SU-DHL-6 (cell line): ENCODE measurements around the gene CARHSP1.

Experiments used
- H2AFZ ChIP-seq: fragments of 200-600 bp; sonication (generic); 2 replicates; pipeline ENCODE4 v1.6.1; 2014; ENCODE audit warnings: low read depth, mild to moderate bottlenecking, moderate library complexity, mixed read lengths, antibody characterized with exemption, low read length; ENCODE audit not compliant: severe bottlenecking
- H3F3A ChIP-seq: fragments of 200-600 bp; shearing (Covaris generic); 2 replicates; pipeline ENCODE4 v1.6.0; 2016; ENCODE audit warnings: antibody characterized with exemption, mild to moderate bottlenecking; ENCODE audit not compliant: insufficient read depth
- H3K27ac ChIP-seq: fragments of 200-600 bp; sonication (generic); 2 replicates; pipeline ENCODE4 v1.5.1; 2016; ENCODE audit warnings: low read depth, mild to moderate bottlenecking, low read length, moderate library complexity, mixed read lengths
- H3K27me3 ChIP-seq: fragments of 200-600 bp; sonication (generic), shearing (Covaris generic); 2 replicates; pipeline ENCODE4 v1.6.0; 2014; ENCODE audit warnings: mild to moderate bottlenecking, low read length
- H3K36me3 ChIP-seq: fragments of 200-600 bp; sonication (generic); 2 replicates; pipeline ENCODE4 v1.6.1; 2014; ENCODE audit warnings: mild to moderate bottlenecking, low read length, mixed read lengths
- H3K4me2 ChIP-seq: fragments of 300-600, 200-600 bp; shearing (Covaris generic), sonication (generic); 2 replicates; pipeline ENCODE4 v1.6.0; 2014; ENCODE audit warnings: low read length, low read depth, mild to moderate bottlenecking; ENCODE audit not compliant: poor library complexity, severe bottlenecking
- H3K4me3 ChIP-seq: fragments of 200-600 bp; sonication (generic); 2 replicates; pipeline ENCODE4 v1.5.1; 2014; ENCODE audit warnings: antibody characterized with exemption, low read length, mild to moderate bottlenecking, mixed read lengths; ENCODE audit not compliant: insufficient read depth, poor library complexity, severe bottlenecking
- H3K79me2 ChIP-seq: fragments of 200-600 bp; sonication (generic); 2 replicates; pipeline ENCODE4 v1.6.1; 2014; ENCODE audit warnings: mild to moderate bottlenecking, low read length, moderate library complexity; ENCODE audit not compliant: insufficient read depth
- H3K9ac ChIP-seq: fragments of 200-600 bp; sonication (generic); 2 replicates; pipeline ENCODE4 v1.7.0; 2014; ENCODE audit warnings: mild to moderate bottlenecking, low read length
- H3K9me2 ChIP-seq: fragments of 200-600 bp; sonication (generic); replicated peaks from 2 replicates; pipeline ENCODE4 v1.6.1; 2014; ENCODE audit warnings: low read length; ENCODE audit not compliant: insufficient read depth
- H3K9me3 ChIP-seq: fragments of 200-600 bp; sonication (generic); 2 replicates; pipeline ENCODE4 v1.6.1; 2014; ENCODE audit warnings: low read length, mixed read lengths; ENCODE audit not compliant: insufficient read depth
- H4K20me1 ChIP-seq: fragments of 200-600 bp; sonication (generic); 2 replicates; pipeline ENCODE4 v1.6.1; 2014; ENCODE audit warnings: low read depth, mild to moderate bottlenecking, antibody characterized with exemption, low read length, moderate library complexity, mixed read lengths
- EZH2phosphoT487 ChIP-seq: fragments of 200-600 bp; sonication (generic), shearing (Covaris generic); conservative IDR thresholded peaks from 2 replicates; pipeline ENCODE4 v1.6.1; 2018; ENCODE audit warnings: mild to moderate bottlenecking, antibody characterized with exemption, low read length, moderate library complexity, mixed read lengths
- TF ChIP-seq, protein P1 (sequence below): fragments of 200-600 bp; sonication (generic); IDR thresholded peaks from one replicate; pipeline ENCODE4 v1.5.1; 2017; ENCODE audit warnings: antibody characterized with exemption, mild to moderate bottlenecking, low read length, moderate library complexity; ENCODE audit not compliant: insufficient read depth, poor library complexity, severe bottlenecking

Gene CARHSP1

DNA sequence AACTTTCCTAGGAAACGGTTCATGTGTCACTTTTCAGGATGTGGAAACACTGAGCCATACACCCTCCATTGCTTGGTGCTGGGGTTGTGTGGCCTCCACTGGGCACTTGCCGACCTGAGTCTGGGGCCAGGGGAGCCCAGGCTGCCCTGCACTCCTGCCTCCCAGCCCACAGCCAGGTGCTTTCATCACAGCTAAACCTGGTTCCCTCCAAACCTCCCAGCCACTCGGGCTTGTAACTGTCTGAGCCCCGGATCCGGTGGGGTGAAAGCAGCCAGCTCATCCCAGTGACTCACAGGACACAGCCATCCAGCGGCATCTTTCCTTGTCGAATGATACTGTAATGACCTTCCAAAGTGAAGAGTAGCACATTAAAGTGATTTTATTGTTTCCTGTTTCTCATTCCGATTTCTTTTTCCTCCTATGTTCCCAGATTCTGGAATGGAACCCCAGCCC is 19.8 kb downstream of the CARHSP1 start:
- Histone ChIP-seq H2AFZ (no peak overlapping the region), H3K9ac (no peak overlapping the region), H3K27ac (no peak overlapping the region), H3K36me3 (no peaks in the 10 kb centered on the region; the same call in 1 of the 2 replicates), H3K27me3 (no peaks in the 10 kb centered on the region), H3K79me2 (peaks cover 15% of the 10 kb centered on the region), H3K4me2 (no peak overlapping the region), H3K9me3 (no peaks in the 10 kb centered on the region), H3F3A (no peaks in the 10 kb centered on the region), H3K9me2 (no peaks in the 10 kb centered on the region), H4K20me1 (no peaks in the 10 kb centered on the region; the same call in 1 of the 2 replicates), H3K4me3 (no peak overlapping the region)
- TF ChIP-seq, protein P1, sequence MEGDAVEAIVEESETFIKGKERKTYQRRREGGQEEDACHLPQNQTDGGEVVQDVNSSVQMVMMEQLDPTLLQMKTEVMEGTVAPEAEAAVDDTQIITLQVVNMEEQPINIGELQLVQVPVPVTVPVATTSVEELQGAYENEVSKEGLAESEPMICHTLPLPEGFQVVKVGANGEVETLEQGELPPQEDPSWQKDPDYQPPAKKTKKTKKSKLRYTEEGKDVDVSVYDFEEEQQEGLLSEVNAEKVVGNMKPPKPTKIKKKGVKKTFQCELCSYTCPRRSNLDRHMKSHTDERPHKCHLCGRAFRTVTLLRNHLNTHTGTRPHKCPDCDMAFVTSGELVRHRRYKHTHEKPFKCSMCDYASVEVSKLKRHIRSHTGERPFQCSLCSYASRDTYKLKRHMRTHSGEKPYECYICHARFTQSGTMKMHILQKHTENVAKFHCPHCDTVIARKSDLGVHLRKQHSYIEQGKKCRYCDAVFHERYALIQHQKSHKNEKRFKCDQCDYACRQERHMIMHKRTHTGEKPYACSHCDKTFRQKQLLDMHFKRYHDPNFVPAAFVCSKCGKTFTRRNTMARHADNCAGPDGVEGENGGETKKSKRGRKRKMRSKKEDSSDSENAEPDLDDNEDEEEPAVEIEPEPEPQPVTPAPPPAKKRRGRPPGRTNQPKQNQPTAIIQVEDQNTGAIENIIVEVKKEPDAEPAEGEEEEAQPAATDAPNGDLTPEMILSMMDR: no peak
- TF ChIP-seq EZH2phosphoT487: no peak

DNA sequence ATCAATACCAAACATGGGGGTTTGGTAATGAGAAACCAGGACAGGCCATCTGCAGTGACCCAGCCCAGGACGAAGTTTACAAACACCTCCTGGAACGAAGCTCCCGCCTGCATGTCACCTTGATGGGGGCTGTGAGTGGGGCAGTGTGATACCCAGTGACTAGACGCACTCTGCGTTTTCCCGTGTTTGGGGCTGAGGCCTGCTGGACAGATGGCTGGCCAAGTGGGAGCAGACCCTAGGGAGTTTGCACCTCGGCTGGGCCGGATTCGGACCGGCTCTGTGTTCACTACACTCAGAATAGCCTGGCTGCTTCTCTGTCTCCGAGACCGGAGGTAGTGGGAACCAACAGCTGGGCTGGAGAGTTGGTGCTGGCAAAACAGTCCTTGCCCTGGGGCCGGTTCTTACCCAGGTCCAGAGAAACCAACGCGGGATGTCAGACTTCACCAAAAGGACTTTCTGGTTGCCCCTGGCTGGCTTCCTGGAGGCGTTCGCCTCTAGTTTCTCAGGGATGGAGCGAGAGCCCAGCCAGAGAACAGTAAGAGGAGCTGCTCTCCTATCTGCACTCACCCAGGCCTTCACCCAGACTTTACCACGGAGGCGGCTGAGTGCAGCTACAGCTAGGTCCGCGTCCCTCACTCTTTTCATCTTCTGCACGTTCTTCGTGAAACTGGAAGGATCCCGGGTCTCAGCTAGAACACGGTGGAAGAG is 20.4 kb downstream of the CARHSP1 start:
- no peak overlapping the region for H3K9ac ChIP-seq
- H3K4me3 ChIP-seq: no peak overlapping the region
- H3K27me3 ChIP-seq: no peaks in the 10 kb centered on the region
- H3K4me2 ChIP-seq: no peak overlapping the region
- no peak overlapping the region for H3K27ac ChIP-seq
- H2AFZ ChIP-seq: no peak overlapping the region
- H3K79me2 ChIP-seq: peaks cover 15% of the 10 kb centered on the region
- H3K9me2 ChIP-seq: no peaks in the 10 kb centered on the region
- no peaks in the 10 kb centered on the region for H3F3A ChIP-seq
- H4K20me1 ChIP-seq: no peaks in the 10 kb centered on the region; the same call in 1 of the 2 replicates
- H3K9me3 ChIP-seq: no peaks in the 10 kb centered on the region
- no peaks in the 10 kb centered on the region; the same call in 1 of the 2 replicates for H3K36me3 ChIP-seq
- TF ChIP-seq, protein P1: no peak
- TF ChIP-seq EZH2phosphoT487: no peak

DNA sequence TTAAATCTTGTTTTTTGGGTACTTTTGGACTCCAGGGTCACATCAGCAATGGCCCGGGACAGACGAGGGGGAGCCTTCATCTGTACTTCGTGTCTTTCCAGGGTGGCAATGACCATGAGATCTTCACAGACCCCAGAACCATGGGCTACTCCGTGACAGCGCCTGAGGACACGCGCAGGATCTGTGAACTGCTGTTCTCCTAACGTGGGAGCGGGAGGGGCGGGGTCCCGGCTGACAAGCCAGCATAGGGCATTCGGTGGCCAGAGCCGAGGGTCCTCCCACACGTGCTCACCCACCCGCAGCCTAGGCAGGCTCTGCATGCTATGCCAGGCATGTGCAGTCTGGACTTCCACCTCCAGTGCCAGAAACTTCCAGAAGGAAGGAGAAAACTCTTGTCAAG is 21.2 kb downstream of the CARHSP1 start:
- TF ChIP-seq, protein P1: no peak
- TF ChIP-seq EZH2phosphoT487: no peak
- no peak overlapping the region for H3K4me2 ChIP-seq
- H3K9ac ChIP-seq: no peak overlapping the region
- no peaks in the 10 kb centered on the region; the same call in 1 of the 2 replicates for H3K36me3 ChIP-seq
- no peak overlapping the region for H3K27ac ChIP-seq
- no peaks in the 10 kb centered on the region for H3K9me3 ChIP-seq
- no peaks in the 10 kb centered on the region for H3K27me3 ChIP-seq
- H3F3A ChIP-seq: no peaks in the 10 kb centered on the region
- H3K79me2 ChIP-seq: peaks cover 15% of the 10 kb centered on the region
- H3K4me3 ChIP-seq: no peak overlapping the region
- no peaks in the 10 kb centered on the region for H3K9me2 ChIP-seq
- H2AFZ ChIP-seq: no peak overlapping the region
- no peaks in the 10 kb centered on the region; the same call in 1 of the 2 replicates for H4K20me1 ChIP-seq
